K562 (cell line): ENCODE data around the gene DGKE. TPM values are rescaled to one million over a fixed set of nuclear protein-coding genes. Genes with fewer than 3 reads are reported as not detected.

Experiments used
- ARID1B ChIP-seq: fragments of 450-650 bp; IDR thresholded peaks from 2 replicates; pipeline ENCODE4 v1.6.1; 2016; ENCODE audit warnings: antibody characterized with exemption, mild to moderate bottlenecking, inconsistent platforms
- E2F3 ChIP-seq: fragments of 250-450 bp; sonication (Bioruptor Pico); IDR thresholded peaks from 2 replicates; pipeline ENCODE4 v1.4.0; 2020; ENCODE audit warnings: mild to moderate bottlenecking
- HCFC1 ChIP-seq: IDR thresholded peaks from 2 replicates; pipeline ENCODE4 v1.6.1; 2012; ENCODE audit warnings: low read depth, low read length, improper control_type of control experiment
- HOXB6 ChIP-seq: fragments of 250-450 bp; sonication (Bioruptor Pico); IDR thresholded peaks from 2 replicates; pipeline ENCODE4 v1.5.1; 2022; ENCODE audit warnings: mild to moderate bottlenecking, borderline replicate concordance
- KAT8 ChIP-seq: fragments of 450-650 bp; IDR thresholded peaks from 2 replicates; pipeline ENCODE4 v1.6.1; 2016; ENCODE audit warnings: low read depth, mild to moderate bottlenecking
- KLF1 ChIP-seq: fragments of 450-650 bp; IDR thresholded peaks from 2 replicates; pipeline ENCODE4 v1.6.1; 2016; ENCODE audit warnings: missing genetic modification characterization, missing compliant biosample characterization
- MBD2 ChIP-seq: sonication (generic); IDR thresholded peaks from 2 replicates; pipeline ENCODE4 v1.6.1; 2016; ENCODE audit warnings: low read depth, borderline replicate concordance
- NONO ChIP-seq, 2 experiments: fragments of 200-400 bp in 1 of 2; fragments of 450-650 bp in 1 of 2; formaldehyde crosslinking in 1 of 2; IDR thresholded peaks; 2 replicates each; pipeline ENCODE4 v1.6.1; 2017; ENCODE audit warnings: low read depth in 2 of 2, mild to moderate bottlenecking in 2 of 2, moderate library complexity in 2 of 2, low read length in 1 of 2
- NR4A1 ChIP-seq, 2 experiments: fragments of 250-450 bp in 1 of 2; fragments of 450-650 bp in 1 of 2; sonication (Bioruptor Pico) in 1 of 2; IDR thresholded peaks; 2 replicates each; pipeline versions ENCODE4 v1.4.0 to v1.6.1; 2016 to 2020; ENCODE audit warnings: mild to moderate bottlenecking in 2 of 2, missing compliant biosample characterization in 1 of 2, missing genetic modification characterization in 1 of 2, moderate library complexity in 1 of 2
- POLR2AphosphoS5 ChIP-seq: IDR thresholded peaks from 2 replicates; pipeline ENCODE4 v1.6.1; 2011; ENCODE audit warnings: mild to moderate bottlenecking, low read depth, low read length, moderate library complexity; ENCODE audit not compliant: control insufficient read depth, insufficient read depth
- SIN3A ChIP-seq, 2 experiments: fragments of 150-350 bp in 1 of 2; IDR thresholded peaks; 2 replicates each; pipeline ENCODE4 v1.6.1; 2011 to 2016; ENCODE audit warnings: borderline replicate concordance in 2 of 2, low read depth in 2 of 2, low read length in 2 of 2, mild to moderate bottlenecking in 2 of 2, moderate library complexity in 2 of 2; ENCODE audit not compliant: control insufficient read depth in 1 of 2
- TAL1 ChIP-seq: fragments of 450-650 bp; IDR thresholded peaks from 2 replicates; pipeline ENCODE4 v1.6.1; 2016; ENCODE audit warnings: mild to moderate bottlenecking
- TEAD1 ChIP-seq, 2 experiments: fragments of 450-650 bp in 1 of 2; sonication (generic) in 1 of 2; formaldehyde crosslinking; IDR thresholded peaks; 2 replicates each; pipeline versions ENCODE4 v1.4.0 to v1.8.0; 2020 to 2022; ENCODE audit warnings: mild to moderate bottlenecking in 2 of 2, missing genetic modification reagents in 1 of 2
- THRAP3 ChIP-seq: fragments of 450-650 bp; IDR thresholded peaks from 2 replicates; pipeline ENCODE4 v1.6.1; 2016; ENCODE audit warnings: mild to moderate bottlenecking, inconsistent platforms, borderline replicate concordance
- ZNF12 ChIP-seq: sonication (generic); formaldehyde crosslinking; IDR thresholded peaks from 2 replicates; pipeline ENCODE4 v1.4.0; 2020; ENCODE audit warnings: mild to moderate bottlenecking, missing genetic modification reagents
- ZNF140 ChIP-seq: fragments of 250-450 bp; sonication (Bioruptor Pico); IDR thresholded peaks from 2 replicates; pipeline ENCODE4 v1.8.0; 2021; ENCODE audit warnings: moderate library complexity, mild to moderate bottlenecking, inconsistent platforms
- ZNF561 ChIP-seq: fragments of 450-650 bp; formaldehyde crosslinking; conservative IDR thresholded peaks from 2 replicates; pipeline ENCODE4 v1.4.0; 2020; ENCODE audit warnings: mild to moderate bottlenecking, moderate library complexity
- ZNF589 ChIP-seq: fragments of 200-800 bp; sonication (Bioruptor generic); IDR thresholded peaks from 2 replicates; pipeline ENCODE4 v1.6.1; 2016; ENCODE audit warnings: low read depth, missing genetic modification characterization, missing compliant biosample characterization
- polyA plus RNA-seq, 8 experiments: library from polyadenylated mRNA; depleted of rRNA in 4 of 8; stranded (reverse) in 5 of 8; unstranded in 3 of 8; fragments of >200 nt; fragmentation: Nextera tagmentation in 2 of 8; fragmentation: Illumina TruSeq in 1 of 8; extraction: Ambion mirVana in 2 of 8; extraction: Trizol in 1 of 8; gene quantifications; 2 replicates each; pipeline versions ENCODE4 v1.2.1 to v1.2.3, GENCODE V29; 2011 to 2014; ENCODE audit warnings: inconsistent platforms in 1 of 8, missing spikeins in 1 of 8
- total RNA-seq, 7 experiments: library from RNA; depleted of rRNA in 6 of 7; stranded (reverse); fragments of >200 nt in 6 of 7; fragmentation: Illumina TruSeq in 2 of 7; extraction: Trizol in 2 of 7; gene quantifications; 2 replicates each; pipeline versions ENCODE4 v1.2.1 to v1.2.3, GENCODE V29; 2011 to 2021; ENCODE audit warnings: low replicate concordance in 1 of 7
- TF ChIP-seq, protein P1 (sequence below): fragments of 450-650 bp; formaldehyde crosslinking; IDR thresholded peaks from 2 replicates; pipeline ENCODE4 v1.4.0; 2022; ENCODE audit warnings: mild to moderate bottlenecking, moderate library complexity
- TF ChIP-seq, protein P2 (sequence below): fragments of 250-450 bp; sonication (Bioruptor Pico); IDR thresholded peaks from 2 replicates; pipeline ENCODE4 v1.5.0; 2021
- TF ChIP-seq, protein P3 (sequence below): fragments of 150-350 bp; conservative IDR thresholded peaks from 2 replicates; pipeline ENCODE4 v1.6.1; 2014; ENCODE audit warnings: low read length

DGKE gene
- total and polyA plus RNA-seq, 9 of the 15 experiments (the other 6 are each of a cell fraction or from before 2014, with no cell fraction given): 1.3 to 9.9 (median 5.9) TPM

DNA sequence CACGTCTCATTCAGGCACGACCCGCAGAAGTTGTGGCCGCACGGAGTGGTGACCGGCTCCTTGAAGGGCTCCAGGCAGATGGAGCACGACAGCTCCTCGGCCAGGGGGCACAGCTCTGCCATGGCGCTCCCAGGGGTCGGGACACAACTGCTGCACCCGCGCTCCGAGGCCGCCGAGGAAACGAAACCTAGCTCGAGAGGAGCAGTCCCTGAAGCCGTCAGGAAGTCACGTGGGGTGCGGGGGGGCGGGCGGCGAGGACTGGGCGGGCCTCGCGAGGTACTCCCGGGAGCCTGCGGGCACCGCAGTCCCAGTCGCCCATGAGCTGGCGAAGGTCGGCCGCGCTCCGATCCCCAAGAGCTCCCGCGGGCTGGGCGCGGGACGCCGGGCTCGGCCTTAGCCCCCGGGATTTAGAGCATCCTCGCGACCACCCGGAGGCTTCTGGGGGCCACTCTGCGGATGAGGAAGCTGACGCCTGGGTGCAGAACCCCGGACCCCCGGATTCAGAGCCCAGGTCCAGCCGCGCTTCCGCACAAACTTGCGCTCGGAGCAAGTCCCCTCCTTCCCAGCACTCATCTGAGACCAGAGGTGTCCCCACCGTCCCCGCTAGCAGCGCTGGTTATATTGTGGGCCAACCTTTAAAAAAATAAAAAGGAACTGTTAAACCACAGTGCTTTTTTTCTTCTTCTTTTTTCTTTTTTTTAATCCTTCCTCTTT, 80.1 kb downstream of the DGKE start, which contains the start of gene TRIM25 (continued):
- TF ChIP-seq ARID1B: no peak; the same call in 1 of the 2 replicates
- TF ChIP-seq, protein P1, sequence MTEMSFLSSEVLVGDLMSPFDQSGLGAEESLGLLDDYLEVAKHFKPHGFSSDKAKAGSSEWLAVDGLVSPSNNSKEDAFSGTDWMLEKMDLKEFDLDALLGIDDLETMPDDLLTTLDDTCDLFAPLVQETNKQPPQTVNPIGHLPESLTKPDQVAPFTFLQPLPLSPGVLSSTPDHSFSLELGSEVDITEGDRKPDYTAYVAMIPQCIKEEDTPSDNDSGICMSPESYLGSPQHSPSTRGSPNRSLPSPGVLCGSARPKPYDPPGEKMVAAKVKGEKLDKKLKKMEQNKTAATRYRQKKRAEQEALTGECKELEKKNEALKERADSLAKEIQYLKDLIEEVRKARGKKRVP (CRISPR knock-in tag): 0 out of 2 replicates have a peak, but pooled peaks have one; percentile 27
- no peak for TF ChIP-seq NR4A1 (CRISPR knock-in tag; IDR thresholded peaks at IDR 0.05)
- no peak for TF ChIP-seq NR4A1 (tag; IDR thresholded peaks at IDR 0.05)
- TF ChIP-seq, protein P2, sequence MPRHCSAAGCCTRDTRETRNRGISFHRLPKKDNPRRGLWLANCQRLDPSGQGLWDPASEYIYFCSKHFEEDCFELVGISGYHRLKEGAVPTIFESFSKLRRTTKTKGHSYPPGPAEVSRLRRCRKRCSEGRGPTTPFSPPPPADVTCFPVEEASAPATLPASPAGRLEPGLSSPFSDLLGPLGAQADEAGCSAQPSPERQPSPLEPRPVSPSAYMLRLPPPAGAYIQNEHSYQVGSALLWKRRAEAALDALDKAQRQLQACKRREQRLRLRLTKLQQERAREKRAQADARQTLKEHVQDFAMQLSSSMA: no peak
- no peak for TF ChIP-seq HOXB6 (CRISPR knock-in tag)
- peak; percentile 31 to 47; a peak in 2 of 4 replicates for TF ChIP-seq SIN3A (IDR thresholded peaks at IDR 0.05; ENCODE audit: borderline replicate concordance in 2 of 2, control insufficient read depth in 1 of 2, low read depth in 2 of 2, low read length in 2 of 2)
- TF ChIP-seq TAL1: no peak
- 0 out of 2 replicates have a peak, but pooled peaks have one; percentile 75 for TF ChIP-seq ZNF589
- no peak for TF ChIP-seq ZNF140
- no peak for TF ChIP-seq KLF1 (tag)
- TF ChIP-seq NONO (IDR thresholded peaks at IDR 0.05; ENCODE audit: low read depth in 2 of 2, low read length in 1 of 2): peak in 1 of 2 experiments; percentile 98; a peak in 2 of 4 replicates
- TF ChIP-seq POLR2AphosphoS5: peak; percentile 95
- no peak for TF ChIP-seq ZNF561 (CRISPR knock-in tag)
- no peak for TF ChIP-seq KAT8
- no peak for TF ChIP-seq MBD2
- no peak; the same call in 1 of the 2 replicates for TF ChIP-seq HCFC1
- peak in 1 of 2 experiments; percentile 51; a peak in 2 of 4 replicates for TF ChIP-seq TEAD1 (CRISPR knock-in tag; IDR thresholded peaks at IDR 0.05)
- TF ChIP-seq ZNF12 (CRISPR knock-in tag): peak; percentile 44; the same call in 1 of the 2 replicates
- TF ChIP-seq E2F3: peak; percentile 30; the same call in 1 of the 2 replicates
- TF ChIP-seq THRAP3: no peak
- TF ChIP-seq, protein P3, sequence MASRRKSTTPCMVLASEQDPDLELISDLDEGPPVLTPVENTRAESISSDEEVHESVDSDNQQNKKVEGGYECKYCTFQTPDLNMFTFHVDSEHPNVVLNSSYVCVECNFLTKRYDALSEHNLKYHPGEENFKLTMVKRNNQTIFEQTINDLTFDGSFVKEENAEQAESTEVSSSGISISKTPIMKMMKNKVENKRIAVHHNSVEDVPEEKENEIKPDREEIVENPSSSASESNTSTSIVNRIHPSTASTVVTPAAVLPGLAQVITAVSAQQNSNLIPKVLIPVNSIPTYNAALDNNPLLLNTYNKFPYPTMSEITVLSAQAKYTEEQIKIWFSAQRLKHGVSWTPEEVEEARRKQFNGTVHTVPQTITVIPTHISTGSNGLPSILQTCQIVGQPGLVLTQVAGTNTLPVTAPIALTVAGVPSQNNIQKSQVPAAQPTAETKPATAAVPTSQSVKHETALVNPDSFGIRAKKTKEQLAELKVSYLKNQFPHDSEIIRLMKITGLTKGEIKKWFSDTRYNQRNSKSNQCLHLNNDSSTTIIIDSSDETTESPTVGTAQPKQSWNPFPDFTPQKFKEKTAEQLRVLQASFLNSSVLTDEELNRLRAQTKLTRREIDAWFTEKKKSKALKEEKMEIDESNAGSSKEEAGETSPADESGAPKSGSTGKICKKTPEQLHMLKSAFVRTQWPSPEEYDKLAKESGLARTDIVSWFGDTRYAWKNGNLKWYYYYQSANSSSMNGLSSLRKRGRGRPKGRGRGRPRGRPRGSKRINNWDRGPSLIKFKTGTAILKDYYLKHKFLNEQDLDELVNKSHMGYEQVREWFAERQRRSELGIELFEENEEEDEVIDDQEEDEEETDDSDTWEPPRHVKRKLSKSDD: no peak
